HEK293 (cell line): ENCODE data around the gene GYG1.

ENCODE experiments used
- CTCF ChIP-seq: fragments of 450-650 bp; formaldehyde crosslinking; IDR thresholded peaks from 2 replicates; pipeline ENCODE4 v1.5.1; 2016; ENCODE audit warnings: missing biosample characterization, missing genetic modification characterization
- ELK4 ChIP-seq: IDR thresholded peaks from 2 replicates; pipeline ENCODE4 v1.6.1; 2011; ENCODE audit warnings: mild to moderate bottlenecking, low read depth, low read length, borderline replicate concordance
- KLF16 ChIP-seq: fragments of 450-650 bp; formaldehyde crosslinking; IDR thresholded peaks from 2 replicates; pipeline ENCODE4 v1.5.1; 2017; ENCODE audit warnings: missing biosample characterization, missing genetic modification characterization
- MYNN ChIP-seq: fragments of 450-650 bp; formaldehyde crosslinking; IDR thresholded peaks from 2 replicates; pipeline ENCODE4 v1.5.1; 2016; ENCODE audit warnings: missing biosample characterization, missing genetic modification characterization, borderline replicate concordance
- SALL2 ChIP-seq: fragments of 450-650 bp; formaldehyde crosslinking; IDR thresholded peaks from 2 replicates; pipeline ENCODE4 v1.5.0; 2017; ENCODE audit warnings: missing biosample characterization, mild to moderate bottlenecking, missing genetic modification characterization, borderline replicate concordance
- YY1 ChIP-seq: fragments of 450-650 bp; formaldehyde crosslinking; IDR thresholded peaks from 2 replicates; pipeline ENCODE4 v1.5.1; 2018; ENCODE audit warnings: missing biosample characterization, missing genetic modification characterization
- ZFP3 ChIP-seq: fragments of 450-650 bp; formaldehyde crosslinking; IDR thresholded peaks from 2 replicates; pipeline ENCODE4 v1.5.1; 2016; ENCODE audit warnings: low read depth, missing biosample characterization, missing genetic modification characterization
- ZNF449 ChIP-seq: fragments of 450-650 bp; formaldehyde crosslinking; IDR thresholded peaks from 2 replicates; pipeline ENCODE4 v1.5.1; 2017; ENCODE audit warnings: missing biosample characterization, mild to moderate bottlenecking, missing genetic modification characterization, moderate library complexity
- ZNF76 ChIP-seq: fragments of 450-650 bp; formaldehyde crosslinking; IDR thresholded peaks from 2 replicates; pipeline ENCODE4; 2016; ENCODE audit warnings: low read depth, missing biosample characterization, missing genetic modification characterization, borderline replicate concordance
- TF ChIP-seq, protein P1 (sequence below): fragments of 450-650 bp; formaldehyde crosslinking; IDR thresholded peaks from 2 replicates; pipeline ENCODE4 v1.5.1; 2016; ENCODE audit warnings: missing biosample characterization, missing genetic modification characterization

DNA sequence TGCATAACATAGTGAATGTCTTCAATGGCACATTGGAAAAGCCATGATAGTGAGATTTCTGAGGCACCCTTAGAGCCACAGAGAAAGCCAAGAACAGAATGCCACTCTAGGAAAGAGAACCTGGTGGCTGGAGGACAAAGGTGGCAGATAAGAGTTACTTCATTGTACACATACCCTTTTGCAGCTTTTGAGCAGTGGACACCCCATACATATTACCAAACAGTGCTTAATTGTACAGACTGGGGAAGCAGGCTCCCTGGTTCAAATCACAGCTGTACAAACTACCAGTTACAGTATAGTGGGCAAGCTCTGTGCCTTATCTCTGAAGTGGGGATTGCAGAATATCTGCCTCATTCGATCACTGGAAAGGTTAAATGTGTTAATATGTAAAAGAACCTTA lies 10.1 kb upstream of the GYG1 start:
- no peak for TF ChIP-seq ZFP3 (tag by site-specific recombination)
- no peak for TF ChIP-seq CTCF (tag by site-specific recombination)
- no peak for TF ChIP-seq ELK4
- no peak for TF ChIP-seq MYNN (tag by site-specific recombination)
- no peak for TF ChIP-seq YY1 (tag by site-specific recombination)
- no peak for TF ChIP-seq SALL2 (tag by site-specific recombination)
- TF ChIP-seq, protein P1, sequence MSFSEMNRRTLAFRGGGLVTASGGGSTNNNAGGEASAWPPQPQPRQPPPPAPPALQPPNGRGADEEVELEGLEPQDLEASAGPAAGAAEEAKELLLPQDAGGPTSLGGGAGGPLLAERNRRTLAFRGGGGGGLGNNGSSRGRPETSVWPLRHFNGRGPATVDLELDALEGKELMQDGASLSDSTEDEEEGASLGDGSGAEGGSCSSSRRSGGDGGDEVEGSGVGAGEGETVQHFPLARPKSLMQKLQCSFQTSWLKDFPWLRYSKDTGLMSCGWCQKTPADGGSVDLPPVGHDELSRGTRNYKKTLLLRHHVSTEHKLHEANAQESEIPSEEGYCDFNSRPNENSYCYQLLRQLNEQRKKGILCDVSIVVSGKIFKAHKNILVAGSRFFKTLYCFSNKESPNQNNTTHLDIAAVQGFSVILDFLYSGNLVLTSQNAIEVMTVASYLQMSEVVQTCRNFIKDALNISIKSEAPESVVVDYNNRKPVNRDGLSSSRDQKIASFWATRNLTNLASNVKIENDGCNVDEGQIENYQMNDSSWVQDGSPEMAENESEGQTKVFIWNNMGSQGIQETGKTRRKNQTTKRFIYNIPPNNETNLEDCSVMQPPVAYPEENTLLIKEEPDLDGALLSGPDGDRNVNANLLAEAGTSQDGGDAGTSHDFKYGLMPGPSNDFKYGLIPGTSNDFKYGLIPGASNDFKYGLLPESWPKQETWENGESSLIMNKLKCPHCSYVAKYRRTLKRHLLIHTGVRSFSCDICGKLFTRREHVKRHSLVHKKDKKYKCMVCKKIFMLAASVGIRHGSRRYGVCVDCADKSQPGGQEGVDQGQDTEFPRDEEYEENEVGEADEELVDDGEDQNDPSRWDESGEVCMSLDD (tag by site-specific recombination) = no peak
- no peak for TF ChIP-seq KLF16 (tag by site-specific recombination)
- TF ChIP-seq ZNF76 = no peak
- TF ChIP-seq ZNF449 (tag by site-specific recombination) = no peak
